GM21447 (cell line): ENCODE data around the gene OBSCN.

Experiments
- ATAC-seq: cut with Tn5 transposase; IDR thresholded peaks from one replicate; pipeline ENCODE4 v1.9.1; 2021; ENCODE audit not compliant: unreplicated experiment

The OBSCN gene

GRCh38 chr1:228394571-228395394 lies 186.9 kb downstream of the OBSCN start:
- ATAC-seq = no peak

- ATAC-seq = no peak
Measured at GRCh38 chr1:228396770-228397662, 189.2 kb downstream of the OBSCN start.

- no peak for ATAC-seq
Measured at GRCh38 chr1:228397966-228398365, 190.1 kb downstream of the OBSCN start.

GRCh38 chr1:228398741-228399461 lies 191.1 kb downstream of the OBSCN start:
- no peak for ATAC-seq

- ATAC-seq = no peak
Measured at GRCh38 chr1:228399531-228400236, 191.8 kb downstream of the OBSCN start.

- ATAC-seq = no peak
Measured at GRCh38 chr1:228400237-228400651, 192.4 kb downstream of the OBSCN start.

- ATAC-seq = no peak
Measured at GRCh38 chr1:228400692-228401454, 193.0 kb downstream of the OBSCN start.

GRCh38 chr1:228401782-228402640 lies 194.2 kb downstream of the OBSCN start:
- no peak for ATAC-seq

- ATAC-seq = no peak
Measured at GRCh38 chr1:228402641-228403025, 194.8 kb downstream of the OBSCN start.

- no peak for ATAC-seq
Measured at GRCh38 chr1:228403231-228403631, 195.4 kb downstream of the OBSCN start.

GRCh38 chr1:228404107-228404720 lies 196.4 kb downstream of the OBSCN start:
- no peak for ATAC-seq

GRCh38 chr1:228405200-228405978 lies 197.5 kb downstream of the OBSCN start:
- no peak for ATAC-seq

- no peak for ATAC-seq
Measured at GRCh38 chr1:228405979-228406228, 198.1 kb downstream of the OBSCN start.

- ATAC-seq = no peak
Measured at GRCh38 chr1:228407106-228408040, 199.5 kb downstream of the OBSCN start.

GRCh38 chr1:228408041-228408868 lies 200.4 kb downstream of the OBSCN start:
- ATAC-seq = no peak
